K562 (cell line): ENCODE measurements around the gene RIC8B. TPM values are rescaled to one million over a fixed set of nuclear protein-coding genes. Genes with fewer than 3 reads are reported as not detected.
"Not testable (repeated sequence)": the region's sequence is repeated elsewhere in the genome, so short reads cannot be mapped to it uniquely, and the experiment has no call there.

Experiments used
- ATAC-seq: fragments of 200-7000 bp; cut with Tn5 transposase; 3 replicates; pipeline ENCODE4 v1.9.1; 2020; ENCODE audit warnings: moderate library complexity
- BruUV-seq: library from RNA; stranded (reverse); fragments of 400-500 nt; replicated peaks from 2 replicates; lab custom pipeline; 2021; lab: Mats Ljungman, UMichigan
- CTCF ChIA-PET: fragments of 300-600 bp; formaldehyde crosslinking; extraction: SDS; loops from one replicate; lab custom pipeline; 2021; ENCODE audit warnings: low intra/inter-chr PET ratio; lab: Yijun Ruan, JAX
- POLR2A ChIA-PET: fragments of 300-600, 350-650 bp; sonication (Branson Sonifier 250); formaldehyde crosslinking; extraction: SDS; loops from one replicate; lab custom pipeline; 2021; ENCODE audit warnings: antibody characterized with exemption, inconsistent platforms; lab: Yijun Ruan, JAX
- DNase-seq, 4 experiments: peaks; one replicate each; pipeline versions ENCODE4 v3.0.0 to v3.0.0-alpha.2; 2011 to 2018; ENCODE audit warnings: low spot score in 3 of 4, mixed read lengths in 3 of 4; ENCODE audit errors: extremely low read depth in 1 of 4
- FAIRE-seq: peaks from 2 replicates; lab custom pipeline; 2011; peaks lifted over from hg19 to GRCh38; lab: Jason Lieb, UNC
- H2AFZ ChIP-seq: 2 replicates; pipeline ENCODE4 v1.6.0; 2011; ENCODE audit warnings: low read depth, low read length, control low read depth, inconsistent platforms
- H3K27ac ChIP-seq: fragments of 200-600 bp; 3 replicates; pipeline ENCODE4 v1.8.0; 2011; ENCODE audit warnings: low read depth, mild to moderate bottlenecking, control low read depth, inconsistent platforms, low read length, moderate library complexity, mixed read lengths; ENCODE audit errors: extremely low read depth
- H3K27me3 ChIP-seq, 2 experiments: fragments of 300-600 bp in 1 of 2; 2 replicates in 1 of 2; 3 replicates in 1 of 2; pipeline versions ENCODE4 v1.6.0 to v1.8.0; 2011; ENCODE audit warnings: inconsistent platforms in 2 of 2, low read length in 2 of 2, mild to moderate bottlenecking in 1 of 2, mixed read lengths in 1 of 2, moderate library complexity in 1 of 2; ENCODE audit not compliant: control insufficient read depth in 2 of 2, insufficient read depth in 2 of 2
- H3K36me3 ChIP-seq: fragments of 300-600 bp; 3 replicates; pipeline ENCODE4 v1.8.0; 2011; ENCODE audit warnings: mild to moderate bottlenecking, low read length, inconsistent platforms; ENCODE audit not compliant: control insufficient read depth, insufficient read depth
- H3K4me1 ChIP-seq, 2 experiments: fragments of 200-600 bp in 1 of 2; replicated peaks in 1 of 2; 2 replicates in 1 of 2; 3 replicates in 1 of 2; pipeline versions ENCODE4 v1.5.1 to v1.8.0; 2011; ENCODE audit warnings: inconsistent platforms in 2 of 2, low read length in 2 of 2, mild to moderate bottlenecking in 1 of 2, mixed read lengths in 1 of 2, moderate library complexity in 1 of 2; ENCODE audit not compliant: control insufficient read depth in 2 of 2, insufficient read depth in 2 of 2
- H3K4me2 ChIP-seq: 2 replicates; pipeline ENCODE4 v1.6.1; 2011; ENCODE audit warnings: low read length, control low read depth, inconsistent platforms, mixed read lengths; ENCODE audit not compliant: insufficient read depth
- H3K4me3 ChIP-seq: fragments of 200-600 bp; sonication (generic), shearing (Covaris generic); 2 replicates; pipeline ENCODE4 v1.5.1; 2016; ENCODE audit warnings: control low read depth, inconsistent platforms
- H3K79me2 ChIP-seq: fragments of 200-600 bp; 3 replicates; pipeline ENCODE4 v1.8.0; 2011; ENCODE audit warnings: low read length, inconsistent platforms; ENCODE audit not compliant: control insufficient read depth, insufficient read depth
- H3K9ac ChIP-seq, 2 experiments: 2 replicates each; pipeline versions ENCODE4 v1.6.0 to v1.6.1; 2011; ENCODE audit warnings: low read depth in 2 of 2, low read length in 2 of 2, control low read depth in 1 of 2, inconsistent platforms in 1 of 2, mild to moderate bottlenecking in 1 of 2, mixed read lengths in 1 of 2; ENCODE audit not compliant: insufficient read depth in 1 of 2
- H3K9me1 ChIP-seq: one replicate; pipeline ENCODE4 v1.6.0; 2011; ENCODE audit warnings: inconsistent platforms, mild to moderate bottlenecking, low read length, moderate library complexity; ENCODE audit not compliant: control insufficient read depth, insufficient read depth
- H3K9me3 ChIP-seq: replicated peaks from 2 replicates; pipeline ENCODE4 v1.5.1; 2011; ENCODE audit warnings: low read depth, low read length, inconsistent platforms; ENCODE audit not compliant: control insufficient read depth, insufficient read depth
- H4K20me1 ChIP-seq: replicated peaks from 2 replicates; pipeline ENCODE4 v1.6.1; 2011; ENCODE audit warnings: low read length, inconsistent platforms, mixed read lengths; ENCODE audit not compliant: control insufficient read depth, insufficient read depth
- ARID1B ChIP-seq: fragments of 450-650 bp; IDR thresholded peaks from 2 replicates; pipeline ENCODE4 v1.6.1; 2016; ENCODE audit warnings: antibody characterized with exemption, mild to moderate bottlenecking, inconsistent platforms
- ATF3 ChIP-seq, 2 experiments: fragments of 450-650 bp in 1 of 2; sonication (generic) in 1 of 2; formaldehyde crosslinking in 1 of 2; IDR thresholded peaks in 1 of 2; conservative IDR thresholded peaks in 1 of 2; 2 replicates each; pipeline versions ENCODE4 v1.6.1 to v1.8.1; 2016 to 2023; ENCODE audit warnings: mild to moderate bottlenecking in 2 of 2, moderate library complexity in 2 of 2, inconsistent platforms in 1 of 2, missing genetic modification reagents in 1 of 2
- CBFA2T3 ChIP-seq: fragments of 450-650 bp; IDR thresholded peaks from 2 replicates; pipeline ENCODE4 v1.6.1; 2017
- CC2D1A ChIP-seq: fragments of 450-650 bp; IDR thresholded peaks from 2 replicates; pipeline ENCODE4 v1.6.1; 2017; ENCODE audit warnings: mild to moderate bottlenecking
- E2F6 ChIP-seq, 2 experiments: IDR thresholded peaks; 2 replicates each; pipeline ENCODE4 v1.6.1; 2011; ENCODE audit warnings: borderline replicate concordance in 1 of 2, control low read depth in 1 of 2, low read depth in 1 of 2, low read length in 1 of 2, mild to moderate bottlenecking in 1 of 2, mixed read lengths in 1 of 2, moderate library complexity in 1 of 2; ENCODE audit not compliant: insufficient read depth in 1 of 2, insufficient read length in 1 of 2, poor library complexity in 1 of 2, severe bottlenecking in 1 of 2; ENCODE audit errors: extremely low read depth in 1 of 2
- EGR1 ChIP-seq: fragments of 450-650 bp; conservative IDR thresholded peaks from 2 replicates; pipeline ENCODE4 v1.6.1; 2017; ENCODE audit warnings: mild to moderate bottlenecking
- GABPB2 ChIP-seq: fragments of 250-450 bp; sonication (Bioruptor Pico); conservative IDR thresholded peaks from 2 replicates; pipeline ENCODE4 v1.5.1; 2021; ENCODE audit warnings: mild to moderate bottlenecking
- KHSRP ChIP-seq: fragments of 450-650 bp; IDR thresholded peaks from 2 replicates; pipeline ENCODE4 v1.6.1; 2017
- SMARCE1 ChIP-seq: fragments of 450-650 bp; IDR thresholded peaks from 2 replicates; pipeline ENCODE4 v1.7.1; 2016; ENCODE audit warnings: mild to moderate bottlenecking
- TRIM24 ChIP-seq, 2 experiments: fragments of 450-650 bp; IDR thresholded peaks; 2 replicates each; pipeline ENCODE4 v1.6.1; 2016
- ZNF75A ChIP-seq: fragments of 450-650 bp; formaldehyde crosslinking; IDR thresholded peaks from 2 replicates; pipeline ENCODE4 v1.4.0; 2020; ENCODE audit warnings: mild to moderate bottlenecking
- WGBS: fragments of 100-300 bp; shearing (Covaris generic); methylation state at CpG from one replicate; pipeline ENCODE4 v1.1.6; 2016; ENCODE audit warnings: low coverage, mixed read lengths; ENCODE audit not compliant: insufficient coverage; ENCODE audit errors: missing lambda C conversion rate; 5-methylcytosine and 5-hydroxymethylcytosine counted together
- in situ Hi-C: fragments of 300-500 bp; cut with MboI; formaldehyde crosslinking; loops from 4 replicates; pipeline ENCODE4 v1.15.0; 2018; ENCODE audit warnings: inconsistent platforms, mixed read lengths
- intact Hi-C: fragments of 100-400 bp; cut with micrococcal nuclease; formaldehyde crosslinking; loops from 2 replicates; pipeline ENCODE4 v1.14.2; 2022
- polyA plus RNA-seq, 8 experiments: library from polyadenylated mRNA; depleted of rRNA in 4 of 8; stranded (reverse) in 5 of 8; unstranded in 3 of 8; fragments of >200 nt; fragmentation: Nextera tagmentation in 2 of 8; fragmentation: Illumina TruSeq in 1 of 8; extraction: Ambion mirVana in 2 of 8; extraction: Trizol in 1 of 8; gene quantifications; 2 replicates each; pipeline versions ENCODE4 v1.2.1 to v1.2.3, GENCODE V29; 2011 to 2014; ENCODE audit warnings: inconsistent platforms in 1 of 8, missing spikeins in 1 of 8
- total RNA-seq, 7 experiments: library from RNA; depleted of rRNA in 6 of 7; stranded (reverse); fragments of >200 nt in 6 of 7; fragmentation: Illumina TruSeq in 2 of 7; extraction: Trizol in 2 of 7; gene quantifications; 2 replicates each; pipeline versions ENCODE4 v1.2.1 to v1.2.3, GENCODE V29; 2011 to 2021; ENCODE audit warnings: low replicate concordance in 1 of 7

RIC8B gene
- total and polyA plus RNA-seq, 9 of the 15 experiments (the other 6 are each of a cell fraction or from before 2014, with no cell fraction given) = 0.92 to 8.1 (median 4.8) TPM

- no peak for TF ChIP-seq KHSRP
- no peak for TF ChIP-seq CC2D1A
- no peak for TF ChIP-seq E2F6 (IDR thresholded peaks at IDR 0.05; ENCODE audit: borderline replicate concordance in 1 of 2, extremely low read depth in 1 of 2, insufficient read depth in 1 of 2, insufficient read length in 1 of 2, low read depth in 1 of 2, low read length in 1 of 2, poor library complexity in 1 of 2, severe bottlenecking in 1 of 2)
- no peak for TF ChIP-seq ZNF75A (CRISPR knock-in tag)
- no peak for TF ChIP-seq GABPB2 (CRISPR knock-in tag)
Measured at GRCh38 chr12:106724934-106725333, 49.5 kb upstream of the RIC8B start (continued).

- in situ Hi-C loops; H3K79me2 ChIP-seq; H3K4me1 ChIP-seq; H3K4me2 ChIP-seq; H3K27ac ChIP-seq; H3K4me3 ChIP-seq; H2AFZ ChIP-seq; H3K9ac ChIP-seq; intact Hi-C loops; DNase-seq; H3K9me3 ChIP-seq; TF ChIP-seq ATF3 (CRISPR knock-in tag; conservative IDR thresholded peaks at IDR 0.05): not testable (repeated sequence)
- peaks cover 6 to 15% of the 10 kb centered on the region in 2 experiments; a peak in 4 of 5 replicates for H3K27me3 ChIP-seq
- TF ChIP-seq ARID1B (peak; percentile 22; the same call in 1 of the 2 replicates), ATF3 (IDR thresholded peaks at IDR 0.05) (peak; percentile 49), EGR1 (peak; percentile 58), SMARCE1 (peak; percentile 44; the same call in 1 of the 2 replicates), CBFA2T3 (peak; percentile 14; the same call in 1 of the 2 replicates), TRIM24 (IDR thresholded peaks at IDR 0.05) (0 out of 4 replicates have a peak, but pooled peaks of 1 of the 2 experiments have one; percentile 16)
- TF ChIP-seq, all 486 proteins: peak for 6; not testable (repeated sequence) for 480
- POLR2A ChIA-PET, ATAC-seq, CTCF ChIA-PET, H4K20me1 ChIP-seq, H3K36me3 ChIP-seq, FAIRE-seq, BruUV-seq, H3K9me1 ChIP-seq: not testable (repeated sequence)
- WGBS = 19% methylated on average over 5 of the region's 5 CpGs
Measured at GRCh38 chr12:106726603-106727202, 47.8 kb upstream of the RIC8B start.
